K562 (cell line): ENCODE results near the gene ABCA3. TPM values are rescaled to one million over a fixed set of nuclear protein-coding genes. Genes with fewer than 3 reads are reported as not detected.
A peak's percentile ranks its signal among the peaks of the same experiment; 100 is the strongest.

Source experiments
- ATF6 ChIP-seq: sonication (generic); formaldehyde crosslinking; IDR thresholded peaks from 2 replicates; pipeline ENCODE4 v1.4.0; 2020; ENCODE audit warnings: mild to moderate bottlenecking, missing genetic modification reagents
- E2F5 ChIP-seq: sonication (generic); formaldehyde crosslinking; IDR thresholded peaks from 2 replicates; pipeline ENCODE4 v1.8.0; 2022; ENCODE audit warnings: mild to moderate bottlenecking, missing genetic modification reagents
- HDAC2 ChIP-seq: fragments of 450-650 bp; IDR thresholded peaks from 2 replicates; pipeline ENCODE4 v1.6.1; 2016; ENCODE audit warnings: mild to moderate bottlenecking
- ILK ChIP-seq: fragments of 450-650 bp; IDR thresholded peaks from 2 replicates; pipeline ENCODE4 v1.6.1; 2016; ENCODE audit warnings: missing genetic modification characterization, low read depth, mild to moderate bottlenecking, missing compliant biosample characterization, moderate library complexity, borderline replicate concordance
- MAX ChIP-seq: sonication (generic); formaldehyde crosslinking; IDR thresholded peaks from 2 replicates; pipeline ENCODE4 v1.9.0; 2022; ENCODE audit warnings: mild to moderate bottlenecking, missing genetic modification reagents
- MECOM ChIP-seq: fragments of 250-450 bp; sonication (Bioruptor Pico); IDR thresholded peaks from 2 replicates; pipeline ENCODE4 v1.8.0; 2022; ENCODE audit warnings: inconsistent platforms
- NR2F6 ChIP-seq: fragments of 450-650 bp; formaldehyde crosslinking; IDR thresholded peaks from 2 replicates; pipeline ENCODE4 v1.4.0; 2020; ENCODE audit warnings: mild to moderate bottlenecking
- POLR2G ChIP-seq: fragments of 200-400 bp; formaldehyde crosslinking; IDR thresholded peaks from 2 replicates; pipeline ENCODE4 v1.6.1; 2017; ENCODE audit warnings: low read depth, mild to moderate bottlenecking, antibody characterized with exemption, low read length, moderate library complexity
- RB1 ChIP-seq: fragments of 450-650 bp; IDR thresholded peaks from 2 replicates; pipeline ENCODE4 v1.6.1; 2017; ENCODE audit warnings: low read depth, mild to moderate bottlenecking
- SMARCB1 ChIP-seq: IDR thresholded peaks from 2 replicates; pipeline ENCODE4 v1.6.1; 2011; ENCODE audit warnings: improper control_type of control experiment, low read depth; ENCODE audit not compliant: insufficient read length
- ZNF224 ChIP-seq: sonication (generic); formaldehyde crosslinking; IDR thresholded peaks from 2 replicates; pipeline ENCODE4 v1.8.0; 2022; ENCODE audit warnings: mild to moderate bottlenecking, missing genetic modification reagents
- ZNF3 ChIP-seq: fragments of 250-450 bp; sonication (Bioruptor Pico); IDR thresholded peaks from 2 replicates; pipeline ENCODE4 v1.5.0; 2021; ENCODE audit warnings: mild to moderate bottlenecking, moderate library complexity
- ZNF696 ChIP-seq: fragments of 250-450 bp; sonication (Bioruptor Pico); conservative IDR thresholded peaks from 2 replicates; pipeline ENCODE4 v1.4.0; 2020; ENCODE audit warnings: mild to moderate bottlenecking, moderate library complexity
- polyA plus RNA-seq, 8 experiments: library from polyadenylated mRNA; depleted of rRNA in 4 of 8; stranded (reverse) in 5 of 8; unstranded in 3 of 8; fragments of >200 nt; fragmentation: Nextera tagmentation in 2 of 8; fragmentation: Illumina TruSeq in 1 of 8; extraction: Ambion mirVana in 2 of 8; extraction: Trizol in 1 of 8; gene quantifications; 2 replicates each; pipeline versions ENCODE4 v1.2.1 to v1.2.3, GENCODE V29; 2011 to 2014; ENCODE audit warnings: inconsistent platforms in 1 of 8, missing spikeins in 1 of 8
- total RNA-seq, 7 experiments: library from RNA; depleted of rRNA in 6 of 7; stranded (reverse); fragments of >200 nt in 6 of 7; fragmentation: Illumina TruSeq in 2 of 7; extraction: Trizol in 2 of 7; gene quantifications; 2 replicates each; pipeline versions ENCODE4 v1.2.1 to v1.2.3, GENCODE V29; 2011 to 2021; ENCODE audit warnings: low replicate concordance in 1 of 7
- TF ChIP-seq, protein P1 (sequence below): sonication (generic); formaldehyde crosslinking; IDR thresholded peaks from 2 replicates; pipeline ENCODE4 v1.8.1; 2023; ENCODE audit warnings: mild to moderate bottlenecking, missing genetic modification reagents
- TF ChIP-seq, protein P2 (sequence below): fragments of 250-450 bp; sonication (Bioruptor Pico); IDR thresholded peaks from 2 replicates; pipeline ENCODE4 v1.5.1; 2021; ENCODE audit warnings: mild to moderate bottlenecking
- TF ChIP-seq, protein P3 (sequence below): fragments of 450-650 bp; IDR thresholded peaks from 2 replicates; pipeline ENCODE4 v1.6.1; 2018; ENCODE audit not compliant: partially characterized antibody

Gene ABCA3
- total and polyA plus RNA-seq, 9 of the 15 experiments (the other 6 are each of a cell fraction or from before 2014, with no cell fraction given): 0.66 to 23.7 (median 6.9) TPM

- no peak for TF ChIP-seq ILK (tag)
- TF ChIP-seq, protein P1, sequence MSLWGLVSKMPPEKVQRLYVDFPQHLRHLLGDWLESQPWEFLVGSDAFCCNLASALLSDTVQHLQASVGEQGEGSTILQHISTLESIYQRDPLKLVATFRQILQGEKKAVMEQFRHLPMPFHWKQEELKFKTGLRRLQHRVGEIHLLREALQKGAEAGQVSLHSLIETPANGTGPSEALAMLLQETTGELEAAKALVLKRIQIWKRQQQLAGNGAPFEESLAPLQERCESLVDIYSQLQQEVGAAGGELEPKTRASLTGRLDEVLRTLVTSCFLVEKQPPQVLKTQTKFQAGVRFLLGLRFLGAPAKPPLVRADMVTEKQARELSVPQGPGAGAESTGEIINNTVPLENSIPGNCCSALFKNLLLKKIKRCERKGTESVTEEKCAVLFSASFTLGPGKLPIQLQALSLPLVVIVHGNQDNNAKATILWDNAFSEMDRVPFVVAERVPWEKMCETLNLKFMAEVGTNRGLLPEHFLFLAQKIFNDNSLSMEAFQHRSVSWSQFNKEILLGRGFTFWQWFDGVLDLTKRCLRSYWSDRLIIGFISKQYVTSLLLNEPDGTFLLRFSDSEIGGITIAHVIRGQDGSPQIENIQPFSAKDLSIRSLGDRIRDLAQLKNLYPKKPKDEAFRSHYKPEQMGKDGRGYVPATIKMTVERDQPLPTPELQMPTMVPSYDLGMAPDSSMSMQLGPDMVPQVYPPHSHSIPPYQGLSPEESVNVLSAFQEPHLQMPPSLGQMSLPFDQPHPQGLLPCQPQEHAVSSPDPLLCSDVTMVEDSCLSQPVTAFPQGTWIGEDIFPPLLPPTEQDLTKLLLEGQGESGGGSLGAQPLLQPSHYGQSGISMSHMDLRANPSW (CRISPR knock-in tag): no peak
- peak; percentile 99 for TF ChIP-seq RB1
- no peak for TF ChIP-seq MECOM (CRISPR knock-in tag)
- TF ChIP-seq E2F5 (CRISPR knock-in tag): no peak; the same call in 1 of the 2 replicates
- no peak for TF ChIP-seq ZNF696 (CRISPR knock-in tag)
- TF ChIP-seq POLR2G: peak; percentile 99
- TF ChIP-seq, protein P2, sequence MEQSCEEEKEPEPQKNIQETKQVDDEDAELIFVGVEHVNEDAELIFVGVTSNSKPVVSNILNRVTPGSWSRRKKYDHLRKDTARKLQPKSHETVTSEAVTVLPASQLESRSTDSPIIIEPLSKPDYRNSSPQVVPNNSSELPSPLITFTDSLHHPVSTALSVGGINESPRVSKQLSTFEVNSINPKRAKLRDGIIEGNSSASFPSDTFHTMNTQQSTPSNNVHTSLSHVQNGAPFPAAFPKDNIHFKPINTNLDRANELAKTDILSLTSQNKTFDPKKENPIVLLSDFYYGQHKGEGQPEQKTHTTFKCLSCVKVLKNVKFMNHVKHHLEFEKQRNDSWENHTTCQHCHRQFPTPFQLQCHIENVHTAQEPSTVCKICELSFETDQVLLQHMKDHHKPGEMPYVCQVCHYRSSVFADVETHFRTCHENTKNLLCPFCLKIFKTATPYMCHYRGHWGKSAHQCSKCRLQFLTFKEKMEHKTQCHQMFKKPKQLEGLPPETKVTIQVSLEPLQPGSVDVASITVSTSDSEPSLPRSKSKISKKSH (CRISPR knock-in tag): no peak
- TF ChIP-seq SMARCB1: no peak
- no peak for TF ChIP-seq ZNF3 (CRISPR knock-in tag)
- TF ChIP-seq MAX (CRISPR knock-in tag): peak; percentile 96
- no peak for TF ChIP-seq ZNF224 (CRISPR knock-in tag)
- no peak; the same call in 1 of the 2 replicates for TF ChIP-seq ATF6 (CRISPR knock-in tag)
- TF ChIP-seq NR2F6 (CRISPR knock-in tag): peak; percentile 27; the same call in 1 of the 2 replicates
- TF ChIP-seq, protein P3, sequence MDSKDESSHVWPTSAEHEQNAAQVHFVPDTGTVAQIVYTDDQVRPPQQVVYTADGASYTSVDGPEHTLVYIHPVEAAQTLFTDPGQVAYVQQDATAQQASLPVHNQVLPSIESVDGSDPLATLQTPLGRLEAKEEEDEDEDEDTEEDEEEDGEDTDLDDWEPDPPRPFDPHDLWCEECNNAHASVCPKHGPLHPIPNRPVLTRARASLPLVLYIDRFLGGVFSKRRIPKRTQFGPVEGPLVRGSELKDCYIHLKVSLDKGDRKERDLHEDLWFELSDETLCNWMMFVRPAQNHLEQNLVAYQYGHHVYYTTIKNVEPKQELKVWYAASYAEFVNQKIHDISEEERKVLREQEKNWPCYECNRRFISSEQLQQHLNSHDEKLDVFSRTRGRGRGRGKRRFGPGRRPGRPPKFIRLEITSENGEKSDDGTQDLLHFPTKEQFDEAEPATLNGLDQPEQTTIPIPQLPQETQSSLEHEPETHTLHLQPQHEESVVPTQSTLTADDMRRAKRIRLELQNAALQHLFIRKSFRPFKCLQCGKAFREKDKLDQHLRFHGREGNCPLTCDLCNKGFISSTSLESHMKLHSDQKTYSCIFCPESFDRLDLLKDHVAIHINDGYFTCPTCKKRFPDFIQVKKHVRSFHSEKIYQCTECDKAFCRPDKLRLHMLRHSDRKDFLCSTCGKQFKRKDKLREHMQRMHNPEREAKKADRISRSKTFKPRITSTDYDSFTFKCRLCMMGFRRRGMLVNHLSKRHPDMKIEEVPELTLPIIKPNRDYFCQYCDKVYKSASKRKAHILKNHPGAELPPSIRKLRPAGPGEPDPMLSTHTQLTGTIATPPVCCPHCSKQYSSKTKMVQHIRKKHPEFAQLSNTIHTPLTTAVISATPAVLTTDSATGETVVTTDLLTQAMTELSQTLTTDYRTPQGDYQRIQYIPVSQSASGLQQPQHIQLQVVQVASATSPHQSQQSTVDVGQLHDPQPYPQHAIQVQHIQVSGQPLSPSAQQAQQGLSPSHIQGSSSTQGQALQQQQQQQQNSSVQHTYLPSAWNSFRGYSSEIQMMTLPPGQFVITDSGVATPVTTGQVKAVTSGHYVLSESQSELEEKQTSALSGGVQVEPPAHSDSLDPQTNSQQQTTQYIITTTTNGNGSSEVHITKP: peak; percentile 79
- TF ChIP-seq HDAC2: peak; percentile 57
Observed at GRCh38 chr16:2267913-2268666, 72.4 kb downstream of the ABCA3 start, which contains the start of gene RNPS1 (continued).
